GM19238 (cell line): Measurements from ENCODE around the gene MGST2.
"Not testable (repeated sequence)": the region's sequence is repeated elsewhere in the genome, so short reads cannot be mapped to it uniquely, and the experiment has no call there.

ENCODE experiments used
- DNase-seq: peaks from one replicate; pipeline ENCODE4 v3.0.0; 2011; ENCODE audit warnings: low spot score; ENCODE audit not compliant: insufficient read length

Gene MGST2

GRCh38 chr4:139665690-139666529, at the start of gene MGST2:
Gene MGST2 (plus strand): TSS chr4:139665819. CDS start chr4:139666020, 201 bp downstream.
- peak; percentile 64 for DNase-seq

GRCh38 chr4:139617702-139618490, 47.7 kb upstream of the MGST2 start:
- DNase-seq = no peak

- DNase-seq = no peak
These were observed 46.0 kb upstream of the MGST2 start for GRCh38 chr4:139619644-139620043.

- DNase-seq = no peak
These were observed 42.7 kb upstream of the MGST2 start for GRCh38 chr4:139622901-139623381.

GRCh38 chr4:139624441-139625092, 41.1 kb upstream of the MGST2 start:
- DNase-seq = no peak

- no peak for DNase-seq
These were observed 40.5 kb upstream of the MGST2 start for GRCh38 chr4:139625093-139625455.

GRCh38 chr4:139625482-139625881, 40.1 kb upstream of the MGST2 start:
- DNase-seq = no peak

GRCh38 chr4:139628184-139629012, 37.2 kb upstream of the MGST2 start:
- DNase-seq = no peak

GRCh38 chr4:139629436-139630125, 36.0 kb upstream of the MGST2 start:
- no peak for DNase-seq

- no peak for DNase-seq
These were observed 35.5 kb upstream of the MGST2 start for GRCh38 chr4:139630126-139630495.

GRCh38 chr4:139630991-139631390, 34.6 kb upstream of the MGST2 start:
- DNase-seq = no peak

- no peak for DNase-seq
These were observed 33.8 kb upstream of the MGST2 start for GRCh38 chr4:139631791-139632190.

- DNase-seq = not testable (repeated sequence)
These were observed 32.9 kb upstream of the MGST2 start for GRCh38 chr4:139632739-139633138.

GRCh38 chr4:139633195-139633594, 32.4 kb upstream of the MGST2 start:
- DNase-seq = no peak

- no peak for DNase-seq
These were observed 32.0 kb upstream of the MGST2 start for GRCh38 chr4:139633661-139634060.

GRCh38 chr4:139635966-139636365, 29.7 kb upstream of the MGST2 start:
- no peak for DNase-seq

- not testable (repeated sequence) for DNase-seq
These were observed 27.3 kb upstream of the MGST2 start for GRCh38 chr4:139638306-139638705.

GRCh38 chr4:139639654-139640053, 26.0 kb upstream of the MGST2 start:
- no peak for DNase-seq

GRCh38 chr4:139641218-139641617, 24.4 kb upstream of the MGST2 start:
- no peak for DNase-seq

GRCh38 chr4:139642364-139642763, 23.3 kb upstream of the MGST2 start:
- no peak for DNase-seq
